GM12891 (cell line): Measurements from ENCODE around the gene SCN4A.

Experiments
- POLR2A ChIP-seq: IDR thresholded peaks from 2 replicates; pipeline ENCODE4 v1.6.1; 2011; ENCODE audit warnings: low read depth, low read length, control low read depth
- POLR2AphosphoS5 ChIP-seq: IDR thresholded peaks from 2 replicates; pipeline ENCODE4 v1.6.1; 2011; ENCODE audit warnings: low read depth, low read length, control low read depth
- POU2F2 ChIP-seq: IDR thresholded peaks from 2 replicates; pipeline ENCODE4 v1.6.1; 2011; ENCODE audit warnings: low read depth, mild to moderate bottlenecking, control low read depth, low read length, moderate library complexity
- SPI1 ChIP-seq: IDR thresholded peaks from 2 replicates; pipeline ENCODE4 v1.6.1; 2011; ENCODE audit warnings: low read depth, low read length, control low read depth
- TAF1 ChIP-seq: IDR thresholded peaks from 2 replicates; pipeline ENCODE4 v1.6.1; 2011; ENCODE audit warnings: low read depth, low read length, control low read depth

DNA sequence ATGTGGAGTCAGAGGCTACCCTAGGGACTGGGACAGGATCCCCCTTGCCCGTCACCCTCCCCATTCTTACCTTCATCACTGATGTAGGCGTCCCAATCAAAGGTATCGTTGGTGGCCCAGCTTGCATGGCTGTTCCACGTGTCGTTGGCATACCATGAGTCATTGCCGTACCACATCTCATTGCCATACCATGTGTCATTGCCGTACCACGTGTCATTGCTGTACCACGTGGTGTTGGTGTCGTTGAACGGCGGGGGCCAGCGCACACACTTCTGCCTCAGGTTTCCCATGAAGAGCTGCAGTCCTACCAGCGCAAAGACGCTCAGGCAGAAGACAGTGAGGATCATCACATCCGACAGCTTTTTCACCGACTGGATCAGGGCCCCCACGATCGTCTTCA is 4.8 kb downstream of the SCN4A start:
- TF ChIP-seq POLR2AphosphoS5 (no peak), POLR2A (no peak), TAF1 (no peak), POU2F2 (no peak), SPI1 (no peak)
